Measurements from ENCODE around the gene REP15.
A peak's percentile ranks its signal among the peaks of the same experiment; 100 is the strongest.
"Not testable (repeated sequence)": the region's sequence is repeated elsewhere in the genome, so short reads cannot be mapped to it uniquely, and the experiment has no call there.

REP15 gene

GRCh38 chr12:27696293-27696652 is at the start of gene REP15:
TSS of gene REP15 (plus strand) at chr12:27696447. CDS start at chr12:27696563, 116 bp downstream.
- H3K27ac ChIP-seq (ENCODE audit: low read length): no peak within 1 kb of the TSS
- H3K4me1 ChIP-seq (ENCODE audit: control insufficient read depth, insufficient read depth, low read length): no peaks in the 10 kb centered on the region
- H3K4me3 ChIP-seq (ENCODE audit: low read length): no peak within 1 kb of the TSS
- no peak for DNase-seq (ENCODE audit: low read depth, low spot score)
- no CpG with 5 or more reads among the region's 5 CpGs for WGBS (ENCODE audit: insufficient coverage, insufficient read length)
- H3K27me3 ChIP-seq (ENCODE audit: control insufficient read depth, insufficient read depth, low read length): no peaks in the 10 kb centered on the region
- H3K9me3 ChIP-seq (ENCODE audit: control insufficient read depth, insufficient read depth, low read length): no peaks in the 10 kb centered on the region
- no peaks in the 10 kb centered on the region for H3K36me3 ChIP-seq (ENCODE audit: control insufficient read depth, insufficient read depth, low read length)

DNA sequence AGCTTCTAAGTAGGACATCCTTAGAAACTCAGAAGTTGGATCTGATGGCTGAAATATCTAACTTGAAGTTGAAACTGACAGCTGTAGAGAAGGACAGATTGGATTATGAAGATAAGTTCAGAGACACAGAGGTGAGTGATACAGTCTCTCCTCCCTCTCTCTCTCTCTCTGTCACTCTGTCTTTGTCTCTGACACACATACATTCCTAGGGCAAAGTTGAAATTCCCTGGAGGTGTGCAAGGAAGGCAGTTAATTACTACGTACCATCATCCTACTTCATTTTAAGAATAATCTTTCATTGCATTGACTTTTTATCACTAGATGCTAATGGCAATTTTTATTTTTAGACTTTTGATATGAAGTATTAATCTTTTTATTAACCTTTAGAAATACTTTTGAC is 46.2 kb upstream of the REP15 start:
- DNase-seq (ENCODE audit: low read depth, low spot score): no peak
- H3K4me1 ChIP-seq (ENCODE audit: control insufficient read depth, insufficient read depth, low read length): no peaks in the 10 kb centered on the region
- H3K4me3 ChIP-seq (ENCODE audit: low read length): no peak overlapping the region
- no peak overlapping the region for H3K27ac ChIP-seq (ENCODE audit: low read length)
- no peaks in the 10 kb centered on the region for H3K36me3 ChIP-seq (ENCODE audit: control insufficient read depth, insufficient read depth, low read length)
- no CpG with 5 or more reads among the region's 1 CpG for WGBS (ENCODE audit: insufficient coverage, insufficient read length)
- H3K9me3 ChIP-seq (ENCODE audit: control insufficient read depth, insufficient read depth, low read length): no peaks in the 10 kb centered on the region
- H3K27me3 ChIP-seq (ENCODE audit: control insufficient read depth, insufficient read depth, low read length): no peaks in the 10 kb centered on the region

- Histone ChIP-seq H3K4me3 (ENCODE audit: low read length) (no peak overlapping the region), H3K27ac (ENCODE audit: low read length) (no peak overlapping the region), H3K27me3 (ENCODE audit: control insufficient read depth, insufficient read depth, low read length) (no peaks in the 10 kb centered on the region), H3K36me3 (ENCODE audit: control insufficient read depth, insufficient read depth, low read length) (no peaks in the 10 kb centered on the region), H3K9me3 (ENCODE audit: control insufficient read depth, insufficient read depth, low read length) (no peaks in the 10 kb centered on the region), H3K4me1 (ENCODE audit: control insufficient read depth, insufficient read depth, low read length) (no peaks in the 10 kb centered on the region)
- WGBS (ENCODE audit: insufficient coverage, insufficient read length): no CpG with 5 or more reads among the region's 1 CpG
- DNase-seq (ENCODE audit: low read depth, low spot score): no peak
These were observed 45.0 kb upstream of the REP15 start for GRCh38 chr12:27651201-27651600.

GRCh38 chr12:27652174-27652763 is 44.0 kb upstream of the REP15 start:
- Histone ChIP-seq H3K36me3 (ENCODE audit: control insufficient read depth, insufficient read depth, low read length) (no peaks in the 10 kb centered on the region), H3K27me3 (ENCODE audit: control insufficient read depth, insufficient read depth, low read length) (no peaks in the 10 kb centered on the region), H3K9me3 (ENCODE audit: control insufficient read depth, insufficient read depth, low read length) (no peaks in the 10 kb centered on the region), H3K27ac (ENCODE audit: low read length) (no peak overlapping the region), H3K4me3 (ENCODE audit: low read length) (no peak overlapping the region), H3K4me1 (ENCODE audit: control insufficient read depth, insufficient read depth, low read length) (no peaks in the 10 kb centered on the region)
- DNase-seq (ENCODE audit: low read depth, low spot score): peak; percentile 75
- WGBS (ENCODE audit: insufficient coverage, insufficient read length): no CpG with 5 or more reads among the region's 1 CpG

GRCh38 chr12:27653661-27654060 is 42.6 kb upstream of the REP15 start:
- Histone ChIP-seq H3K4me1 (ENCODE audit: control insufficient read depth, insufficient read depth, low read length) (no peaks in the 10 kb centered on the region), H3K27ac (ENCODE audit: low read length) (no peak overlapping the region), H3K9me3 (ENCODE audit: control insufficient read depth, insufficient read depth, low read length) (no peaks in the 10 kb centered on the region), H3K27me3 (ENCODE audit: control insufficient read depth, insufficient read depth, low read length) (no peaks in the 10 kb centered on the region), H3K4me3 (ENCODE audit: low read length) (no peak overlapping the region), H3K36me3 (ENCODE audit: control insufficient read depth, insufficient read depth, low read length) (no peaks in the 10 kb centered on the region)
- no peak for DNase-seq (ENCODE audit: low read depth, low spot score)

DNA sequence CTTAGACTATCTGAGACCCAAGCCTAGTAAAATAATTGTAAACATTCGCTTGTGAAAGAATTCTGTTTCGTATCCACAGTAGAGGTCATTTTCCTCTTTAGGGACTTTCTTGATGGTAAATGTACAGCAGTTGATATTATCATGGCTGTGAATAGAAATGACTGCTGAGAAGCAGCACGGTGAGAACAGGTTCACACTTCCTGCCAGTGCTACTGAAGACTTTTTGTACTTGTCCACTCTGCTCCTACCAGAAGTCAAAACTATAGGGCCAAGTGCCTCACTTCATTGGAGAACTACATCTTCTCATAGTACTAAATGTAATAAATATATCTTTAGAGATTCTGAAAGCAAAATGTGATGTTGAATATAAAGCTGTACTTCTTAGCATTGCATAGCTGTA is 40.8 kb upstream of the REP15 start:
- not testable (repeated sequence) for DNase-seq (ENCODE audit: low read depth, low spot score); H3K9me3 ChIP-seq (ENCODE audit: control insufficient read depth, insufficient read depth, low read length); H3K27me3 ChIP-seq (ENCODE audit: control insufficient read depth, insufficient read depth, low read length); H3K27ac ChIP-seq (ENCODE audit: low read length); H3K36me3 ChIP-seq (ENCODE audit: control insufficient read depth, insufficient read depth, low read length); H3K4me3 ChIP-seq (ENCODE audit: low read length); H3K4me1 ChIP-seq (ENCODE audit: control insufficient read depth, insufficient read depth, low read length)
- no CpG with 5 or more reads among the region's 3 CpGs for WGBS (ENCODE audit: insufficient coverage, insufficient read length)

- no peaks in the 10 kb centered on the region for H3K36me3 ChIP-seq (ENCODE audit: control insufficient read depth, insufficient read depth, low read length)
These were observed 39.0 kb upstream of the REP15 start for GRCh38 chr12:27657296-27657695.

DNA sequence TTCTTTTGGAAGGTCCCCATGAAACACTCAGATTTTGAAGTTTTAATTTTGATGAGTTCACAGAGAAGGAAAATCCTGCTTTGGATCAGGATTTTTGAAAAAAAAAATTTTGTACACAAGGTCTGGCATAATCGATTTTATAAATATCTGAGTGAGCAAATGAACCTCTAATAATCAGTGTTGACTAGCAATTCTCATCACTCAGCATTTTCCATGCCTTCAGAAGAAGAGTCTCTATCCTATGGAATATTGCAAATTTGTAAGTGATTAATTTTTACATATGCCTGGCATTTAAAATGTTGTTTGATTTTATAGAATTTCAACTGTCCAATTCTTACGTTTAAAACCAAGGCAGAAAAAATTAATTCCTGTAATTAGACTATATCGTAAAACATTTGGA is 30.5 kb upstream of the REP15 start:
- H3K27ac ChIP-seq (ENCODE audit: low read length): no peak overlapping the region
- no peak for DNase-seq (ENCODE audit: low read depth, low spot score)
- H3K4me1 ChIP-seq (ENCODE audit: control insufficient read depth, insufficient read depth, low read length): no peaks in the 10 kb centered on the region
- no peaks in the 10 kb centered on the region for H3K27me3 ChIP-seq (ENCODE audit: control insufficient read depth, insufficient read depth, low read length)
- no CpG with 5 or more reads among the region's 3 CpGs for WGBS (ENCODE audit: insufficient coverage, insufficient read length)
- H3K36me3 ChIP-seq (ENCODE audit: control insufficient read depth, insufficient read depth, low read length): no peaks in the 10 kb centered on the region
- no peaks in the 10 kb centered on the region for H3K9me3 ChIP-seq (ENCODE audit: control insufficient read depth, insufficient read depth, low read length)
- H3K4me3 ChIP-seq (ENCODE audit: low read length): no peak overlapping the region

More at GRCh38 chr12:27657296-27657695, 39.0 kb upstream of the REP15 start:
- Histone ChIP-seq H3K27me3 (ENCODE audit: control insufficient read depth, insufficient read depth, low read length) (no peaks in the 10 kb centered on the region), H3K4me3 (ENCODE audit: low read length) (no peak overlapping the region), H3K4me1 (ENCODE audit: control insufficient read depth, insufficient read depth, low read length) (no peaks in the 10 kb centered on the region), H3K9me3 (ENCODE audit: control insufficient read depth, insufficient read depth, low read length) (no peaks in the 10 kb centered on the region), H3K27ac (ENCODE audit: low read length) (no peak overlapping the region)
- WGBS (ENCODE audit: insufficient coverage, insufficient read length): no CpG with 5 or more reads among the region's 4 CpGs
- DNase-seq (ENCODE audit: low read depth, low spot score): no peak

- no peaks in the 10 kb centered on the region for H3K27me3 ChIP-seq (ENCODE audit: control insufficient read depth, insufficient read depth, low read length)
- H3K9me3 ChIP-seq (ENCODE audit: control insufficient read depth, insufficient read depth, low read length): no peaks in the 10 kb centered on the region
- H3K27ac ChIP-seq (ENCODE audit: low read length): no peak overlapping the region
- no peak overlapping the region for H3K4me3 ChIP-seq (ENCODE audit: low read length)
- H3K4me1 ChIP-seq (ENCODE audit: control insufficient read depth, insufficient read depth, low read length): no peaks in the 10 kb centered on the region
- WGBS (ENCODE audit: insufficient coverage, insufficient read length): no CpG with 5 or more reads among the region's 3 CpGs
- no peaks in the 10 kb centered on the region for H3K36me3 ChIP-seq (ENCODE audit: control insufficient read depth, insufficient read depth, low read length)
- no peak for DNase-seq (ENCODE audit: low read depth, low spot score)
These were observed 29.7 kb upstream of the REP15 start for GRCh38 chr12:27666510-27666909.

DNA sequence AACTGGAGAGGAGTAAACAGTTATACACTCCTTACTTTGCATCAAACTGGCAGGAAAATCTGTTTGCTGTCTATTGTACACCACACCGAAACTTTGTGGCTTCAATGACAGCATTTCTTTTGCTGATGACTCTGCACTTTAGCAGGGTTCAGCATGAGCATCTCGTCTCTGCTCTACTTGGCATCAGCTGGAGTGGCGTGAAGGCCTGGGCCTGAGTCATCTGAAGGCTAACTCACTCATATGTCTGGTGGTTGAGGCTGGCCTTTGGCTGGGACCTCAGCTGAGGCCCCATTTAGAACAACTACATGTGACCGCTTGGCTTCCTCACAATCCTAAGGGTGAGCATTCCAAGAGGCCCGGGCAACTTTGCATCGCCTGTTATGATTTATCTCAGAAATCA is 28.7 kb upstream of the REP15 start:
- no peaks in the 10 kb centered on the region for H3K9me3 ChIP-seq (ENCODE audit: control insufficient read depth, insufficient read depth, low read length)
- no CpG with 5 or more reads among the region's 6 CpGs for WGBS (ENCODE audit: insufficient coverage, insufficient read length)
- no peaks in the 10 kb centered on the region for H3K36me3 ChIP-seq (ENCODE audit: control insufficient read depth, insufficient read depth, low read length)
- no peak for DNase-seq (ENCODE audit: low read depth, low spot score)
- no peak overlapping the region for H3K27ac ChIP-seq (ENCODE audit: low read length)
- H3K4me3 ChIP-seq (ENCODE audit: low read length): no peak overlapping the region
- H3K4me1 ChIP-seq (ENCODE audit: control insufficient read depth, insufficient read depth, low read length): no peaks in the 10 kb centered on the region
- H3K27me3 ChIP-seq (ENCODE audit: control insufficient read depth, insufficient read depth, low read length): no peaks in the 10 kb centered on the region

- Histone ChIP-seq H3K27me3 (ENCODE audit: control insufficient read depth, insufficient read depth, low read length) (no peaks in the 10 kb centered on the region; the same call in 1 of the 2 replicates), H3K36me3 (ENCODE audit: control insufficient read depth, insufficient read depth, low read length) (no peaks in the 10 kb centered on the region), H3K9me3 (ENCODE audit: control insufficient read depth, insufficient read depth, low read length) (no peaks in the 10 kb centered on the region), H3K4me3 (ENCODE audit: low read length) (no peak overlapping the region), H3K4me1 (ENCODE audit: control insufficient read depth, insufficient read depth, low read length) (no peaks in the 10 kb centered on the region), H3K27ac (ENCODE audit: low read length) (no peak overlapping the region)
- DNase-seq (ENCODE audit: low read depth, low spot score): no peak
- WGBS (ENCODE audit: insufficient coverage, insufficient read length): no CpG with 5 or more reads among the region's 4 CpGs
These were observed 24.2 kb upstream of the REP15 start for GRCh38 chr12:27672051-27672450.
